HG03469 (cell line): Measurements from ENCODE around the gene SLC6A6.

Experiments
- ATAC-seq: cut with Tn5 transposase; IDR thresholded peaks from one replicate; pipeline ENCODE4 v1.9.1; 2021; ENCODE audit warnings: mild to moderate bottlenecking, moderate library complexity, moderate number of reproducible peaks; ENCODE audit not compliant: unreplicated experiment

The SLC6A6 gene

DNA sequence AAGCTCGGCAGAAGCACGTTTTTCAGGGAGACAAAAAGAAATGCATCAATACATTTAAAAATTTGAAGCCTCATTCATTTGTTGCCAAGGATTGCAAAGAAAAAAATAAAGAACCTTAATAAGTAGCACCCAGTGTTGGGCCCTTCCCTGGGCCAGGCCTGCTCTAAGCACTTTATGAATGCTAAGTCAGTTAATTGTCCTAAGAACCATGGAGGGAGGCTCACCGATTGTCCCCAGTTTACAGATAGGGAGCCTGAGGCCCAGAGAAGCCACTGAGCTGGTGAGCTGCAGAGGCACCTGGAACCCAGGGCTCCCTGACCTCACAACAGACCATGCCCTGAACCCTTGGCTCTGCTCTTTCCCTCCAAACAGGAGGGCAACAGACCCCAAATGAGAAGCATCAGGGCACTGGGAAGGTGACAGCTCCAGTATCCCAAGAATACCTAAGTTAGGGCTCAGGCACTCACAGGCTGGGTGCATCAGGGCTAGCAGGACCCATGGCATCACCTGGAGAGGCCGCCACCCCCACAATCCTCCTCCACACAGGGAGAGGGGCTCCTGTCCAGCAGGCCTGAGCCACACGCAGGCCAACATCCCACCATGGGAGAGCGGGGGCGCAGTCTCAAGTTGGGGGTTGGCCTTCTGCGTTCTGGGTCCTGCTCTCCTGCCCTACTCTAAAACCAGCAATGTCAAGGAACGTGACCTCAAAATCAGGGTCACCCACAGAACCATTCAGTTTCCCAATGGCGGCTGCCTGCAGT, 133.8 kb downstream of the SLC6A6 start:
- no peak for ATAC-seq

- no peak for ATAC-seq
These were observed 134.6 kb downstream of the SLC6A6 start for GRCh38 chr3:14536837-14537589.

DNA sequence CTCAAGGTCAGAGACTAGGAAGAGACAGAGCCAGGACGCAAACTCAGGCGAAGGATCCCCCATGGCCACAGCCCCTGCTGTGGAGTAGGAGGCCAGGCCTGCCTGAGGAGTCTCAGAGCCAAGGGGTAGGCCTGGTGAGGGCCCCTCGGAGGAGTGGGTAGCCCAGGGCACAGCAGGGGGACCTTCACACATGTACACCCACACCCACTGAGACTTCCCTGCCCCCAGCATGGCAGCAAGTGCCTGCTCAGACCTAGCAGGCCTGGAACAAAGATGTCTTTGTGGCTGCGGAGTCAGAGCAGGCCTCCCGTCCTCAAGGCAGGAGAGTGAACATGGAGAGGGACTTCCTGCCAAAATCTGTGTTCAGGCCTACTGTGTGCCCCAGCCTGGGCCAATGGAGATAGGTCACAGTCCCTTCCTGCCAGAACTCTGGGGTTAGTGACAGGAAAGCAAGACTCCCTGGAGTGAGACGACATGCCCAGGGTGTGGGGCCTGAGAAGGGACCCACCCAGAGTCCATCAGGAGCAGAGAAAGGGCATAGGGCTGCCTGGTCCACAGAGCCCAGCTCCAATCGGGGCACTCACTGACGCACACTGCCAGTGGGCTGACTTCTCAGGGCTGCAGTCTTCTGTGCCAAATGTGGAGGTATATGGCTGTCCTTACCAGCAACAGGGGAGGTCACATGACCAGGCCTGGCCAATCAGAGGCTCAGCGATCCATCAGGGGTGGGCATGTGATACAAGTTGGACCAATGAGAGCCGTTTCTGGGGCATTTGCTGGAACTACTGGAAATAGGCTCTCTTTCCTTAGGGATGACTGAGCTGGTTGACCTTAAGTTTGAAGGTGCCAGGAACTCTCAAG, 135.4 kb downstream of the SLC6A6 start:
- ATAC-seq = no peak

DNA sequence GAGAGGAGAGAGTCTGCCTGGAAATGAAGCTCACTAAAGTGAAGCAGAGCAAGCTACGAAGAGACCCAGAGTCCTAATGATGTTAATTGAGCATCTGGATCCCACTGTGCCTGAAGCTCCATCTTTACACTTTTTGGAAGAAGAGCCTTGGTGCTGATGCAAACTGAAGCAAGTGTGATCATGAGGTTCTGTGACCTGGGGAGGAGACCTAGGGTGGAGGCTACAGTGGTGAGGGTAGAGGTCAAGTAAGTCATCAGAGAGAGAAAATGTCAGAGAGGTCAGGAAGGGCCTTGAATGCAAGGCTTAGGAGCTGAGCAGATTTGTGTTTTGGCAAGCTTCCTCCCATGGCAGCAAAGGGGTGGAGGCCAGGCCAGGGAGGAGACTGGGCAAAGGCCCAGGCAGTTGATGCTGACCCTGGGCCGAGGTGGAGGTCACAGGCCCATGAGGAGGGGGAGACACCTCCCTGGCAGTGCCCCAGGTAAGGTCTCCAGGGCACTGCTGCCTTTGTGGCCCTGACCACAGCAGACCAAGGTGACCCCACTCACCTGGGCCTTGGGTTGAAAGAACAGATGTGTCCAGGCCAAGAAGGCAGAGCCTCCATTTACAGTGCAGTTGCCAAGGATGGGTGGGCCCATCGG, 136.2 kb downstream of the SLC6A6 start:
- ATAC-seq = no peak
